ENCODE data around the gene WWC2. TPM values are rescaled to one million over a fixed set of nuclear protein-coding genes. Genes with fewer than 3 reads are reported as not detected.

WWC2 gene
- total and polyA plus RNA-seq, 9 donors, result 9.4 to 43.0 (median 32.5) TPM

DNA sequence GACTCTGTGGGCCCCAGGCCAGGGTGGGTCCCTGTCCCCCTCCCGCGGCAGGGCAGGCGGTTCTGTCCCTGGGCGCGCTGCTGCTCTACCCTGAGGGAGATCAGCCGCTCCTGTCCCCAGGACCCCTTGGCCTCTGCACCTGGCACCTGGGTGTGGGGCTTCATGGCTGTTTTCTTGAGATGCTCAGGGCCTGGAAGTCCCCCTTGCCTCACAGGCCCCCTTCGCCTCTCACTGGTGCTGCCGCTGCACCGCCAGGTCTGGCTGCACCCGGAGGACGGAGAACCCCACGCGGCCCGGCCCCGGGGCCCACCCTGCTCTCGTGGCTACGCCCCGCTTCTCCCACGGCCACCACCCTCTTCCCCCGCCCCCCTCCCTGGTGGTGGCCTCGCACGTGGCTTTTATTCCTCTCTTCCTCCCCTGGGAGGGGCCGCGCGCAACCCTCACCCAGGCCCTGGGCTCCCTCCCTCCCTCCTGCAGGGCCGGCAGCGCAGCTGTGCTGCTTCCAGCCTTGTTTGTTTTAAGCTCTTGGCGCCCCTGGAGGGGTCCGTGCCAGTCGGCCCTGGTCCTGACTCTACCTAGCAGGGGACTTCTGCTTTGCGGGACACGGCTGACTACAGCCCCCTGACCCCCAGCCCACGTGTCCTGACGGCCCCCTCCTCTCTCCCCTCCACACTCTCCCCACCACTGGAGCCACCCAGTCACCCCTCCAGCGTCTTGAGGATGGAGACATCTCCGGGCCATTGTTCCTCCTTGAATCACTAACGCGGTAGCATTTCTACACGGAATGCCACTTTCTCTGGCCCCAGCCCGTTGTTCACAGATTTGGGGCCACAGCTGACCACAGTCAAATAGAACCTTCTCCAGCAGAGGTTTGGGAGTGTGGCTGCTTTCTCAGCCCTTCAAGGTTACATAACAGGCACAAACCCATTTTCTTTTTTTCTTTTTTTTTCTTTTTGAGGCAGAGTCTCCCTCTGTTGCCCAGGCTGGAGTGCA lies 243.8 kb downstream of the WWC2 start:
- intact Hi-C loops (cut with DNase I), result no loop called here

DNA sequence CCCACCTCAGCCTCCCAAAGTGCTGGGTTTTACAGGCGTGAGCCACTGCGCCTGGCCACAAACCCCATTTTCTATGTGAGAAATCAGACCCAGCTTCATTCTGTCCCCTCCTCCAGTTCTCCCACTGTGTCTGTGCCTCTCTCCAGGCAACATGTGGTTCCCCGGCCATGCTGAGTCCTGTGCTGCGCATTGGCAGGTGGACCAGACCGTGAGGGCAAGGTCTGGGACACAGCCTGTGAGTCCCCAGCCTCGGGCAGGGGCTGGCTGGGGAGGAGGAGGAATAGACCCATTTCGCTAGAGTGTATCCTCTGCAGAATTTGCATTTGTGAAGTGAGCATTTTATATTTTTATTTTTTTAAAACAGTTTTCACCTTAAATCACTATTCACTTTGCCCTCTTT lies 244.7 kb downstream of the WWC2 start:
- Histone ChIP-seq H3K4me1 (ENCODE audit: insufficient read depth) (peaks cover 4% of the 10 kb centered on the region), H3K36me3 (no peaks in the 10 kb centered on the region), H3K4me3 (no peak overlapping the region), H3K9me3 (no peaks in the 10 kb centered on the region), H3K27me3 (no peaks in the 10 kb centered on the region), H3K27ac (no peak overlapping the region)
- WGBS, 3 donors, result 86 to 94% (median 89%) methylated on average over 7 of the region's 7 CpGs
- DNase-seq, result no peak
- intact Hi-C loops (cut with DNase I), result no loop called here
- TF ChIP-seq, protein P1, sequence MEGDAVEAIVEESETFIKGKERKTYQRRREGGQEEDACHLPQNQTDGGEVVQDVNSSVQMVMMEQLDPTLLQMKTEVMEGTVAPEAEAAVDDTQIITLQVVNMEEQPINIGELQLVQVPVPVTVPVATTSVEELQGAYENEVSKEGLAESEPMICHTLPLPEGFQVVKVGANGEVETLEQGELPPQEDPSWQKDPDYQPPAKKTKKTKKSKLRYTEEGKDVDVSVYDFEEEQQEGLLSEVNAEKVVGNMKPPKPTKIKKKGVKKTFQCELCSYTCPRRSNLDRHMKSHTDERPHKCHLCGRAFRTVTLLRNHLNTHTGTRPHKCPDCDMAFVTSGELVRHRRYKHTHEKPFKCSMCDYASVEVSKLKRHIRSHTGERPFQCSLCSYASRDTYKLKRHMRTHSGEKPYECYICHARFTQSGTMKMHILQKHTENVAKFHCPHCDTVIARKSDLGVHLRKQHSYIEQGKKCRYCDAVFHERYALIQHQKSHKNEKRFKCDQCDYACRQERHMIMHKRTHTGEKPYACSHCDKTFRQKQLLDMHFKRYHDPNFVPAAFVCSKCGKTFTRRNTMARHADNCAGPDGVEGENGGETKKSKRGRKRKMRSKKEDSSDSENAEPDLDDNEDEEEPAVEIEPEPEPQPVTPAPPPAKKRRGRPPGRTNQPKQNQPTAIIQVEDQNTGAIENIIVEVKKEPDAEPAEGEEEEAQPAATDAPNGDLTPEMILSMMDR (IDR thresholded peaks at IDR 0.05), result no peak
- TF ChIP-seq EP300 (IDR thresholded peaks at IDR 0.05), result no peak

More for the DNA sequence above, 243.8 kb downstream of the WWC2 start:
- TF ChIP-seq, protein P1 (IDR thresholded peaks at IDR 0.05), result no peak
- TF ChIP-seq POLR2A (IDR thresholded peaks at IDR 0.05) (no peak), EP300 (IDR thresholded peaks at IDR 0.05) (no peak)
- Histone ChIP-seq H3K36me3 (no peaks in the 10 kb centered on the region), H3K27me3 (no peaks in the 10 kb centered on the region), H3K27ac (no peak overlapping the region), H3K4me3 (no peak overlapping the region), H3K4me1 (ENCODE audit: insufficient read depth) (peaks cover 4% of the 10 kb centered on the region), H3K9me3 (no peaks in the 10 kb centered on the region)
- WGBS, 3 donors, result 16 to 24% (median 24%) methylated on average over 40 of the region's 40 CpGs
- no peak for DNase-seq

DNA sequence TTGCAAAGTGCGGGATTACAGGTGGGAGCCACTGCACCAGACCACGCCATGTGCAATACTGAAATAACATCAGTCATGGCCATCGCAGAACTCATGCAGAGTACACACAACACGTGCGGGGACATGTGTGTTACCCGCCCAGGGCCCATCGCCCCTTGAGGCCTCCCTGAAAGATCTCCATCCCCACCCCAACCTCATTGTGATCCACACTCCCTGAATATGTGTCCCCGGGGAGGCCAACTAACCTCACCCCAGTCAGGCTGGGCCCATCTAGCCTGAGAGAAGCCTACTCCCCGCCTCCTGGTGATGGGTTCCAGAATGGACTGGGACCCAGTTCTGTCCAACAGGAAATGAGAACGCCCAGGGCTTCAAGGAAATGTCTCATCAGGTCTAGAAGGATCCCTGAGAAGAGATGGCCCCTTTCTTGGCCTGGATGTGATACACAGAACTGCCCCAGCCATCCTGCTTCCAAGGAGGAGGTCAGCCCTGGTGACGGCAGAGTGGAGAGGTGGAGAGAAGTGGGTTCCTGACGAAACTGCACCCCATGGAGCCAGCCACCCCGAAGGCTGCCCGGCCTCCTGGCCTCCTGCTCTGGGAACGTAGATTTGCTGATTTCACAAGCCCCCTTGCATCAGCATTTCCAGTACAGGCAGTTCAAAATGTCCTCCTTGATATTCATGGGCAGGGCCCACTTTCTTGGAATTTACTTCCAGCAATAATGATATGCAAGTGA lies 245.6 kb downstream of the WWC2 start:
- H3K27me3 ChIP-seq, result no peaks in the 10 kb centered on the region
- no peak for TF ChIP-seq EP300 (IDR thresholded peaks at IDR 0.05)
- TF ChIP-seq, protein P1 (IDR thresholded peaks at IDR 0.05), result no peak
- no peak for TF ChIP-seq POLR2A (IDR thresholded peaks at IDR 0.05)
- peaks cover 4% of the 10 kb centered on the region for H3K4me1 ChIP-seq (ENCODE audit: insufficient read depth)
- WGBS, 3 donors, result 89 to 93% (median 92%) methylated on average over 15 of the region's 15 CpGs
- DNase-seq, result no peak
- no peaks in the 10 kb centered on the region for H3K36me3 ChIP-seq
- no peak overlapping the region for H3K4me3 ChIP-seq
- intact Hi-C loops (cut with DNase I), result no loop called here
- no peaks in the 10 kb centered on the region for H3K9me3 ChIP-seq
- H3K27ac ChIP-seq, result no peak overlapping the region

DNA sequence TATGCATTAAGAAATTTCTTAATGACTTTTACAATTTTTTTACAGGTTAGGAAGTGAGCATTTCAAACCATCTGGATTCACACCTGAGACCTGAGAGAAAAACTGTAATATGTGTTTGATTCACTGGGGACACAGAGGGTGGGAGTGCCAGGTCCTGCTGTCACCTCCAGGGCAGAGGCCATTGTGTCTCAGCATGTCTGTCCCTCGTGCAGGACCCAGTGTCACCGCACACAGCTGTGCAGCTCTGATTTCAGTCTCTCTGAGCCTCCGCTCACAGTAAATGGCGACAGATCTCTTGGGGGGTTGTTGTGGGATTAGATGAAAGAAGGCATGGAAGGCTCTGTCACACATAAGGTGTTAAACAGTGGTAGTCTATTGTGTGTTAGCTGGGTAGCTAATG lies 246.2 kb downstream of the WWC2 start:
- H3K27me3 ChIP-seq, result no peaks in the 10 kb centered on the region
- no peak overlapping the region for H3K27ac ChIP-seq
- no peak for DNase-seq
- H3K4me3 ChIP-seq, result no peak overlapping the region
- H3K4me1 ChIP-seq (ENCODE audit: insufficient read depth), result peaks cover 4% of the 10 kb centered on the region
- TF ChIP-seq, protein P1 (IDR thresholded peaks at IDR 0.05), result no peak
- TF ChIP-seq POLR2A (IDR thresholded peaks at IDR 0.05) (no peak), EP300 (IDR thresholded peaks at IDR 0.05) (no peak)
- intact Hi-C loops (cut with DNase I), result no loop called here
- H3K9me3 ChIP-seq, result no peaks in the 10 kb centered on the region
- WGBS, 3 donors, result 85 to 90% (median 88%) methylated on average over 4 of the region's 4 CpGs
- H3K36me3 ChIP-seq, result no peaks in the 10 kb centered on the region
